CD4-positive, alpha-beta T cell (primary cell): ENCODE results near the gene TRAPPC14. TPM values are rescaled to one million over a fixed set of nuclear protein-coding genes. Genes with fewer than 3 reads are reported as not detected.

Experiments used
- ATAC-seq: fragments of 200-7000 bp; cut with Tn5 transposase; one replicate; pipeline ENCODE4 v1.10.0; 2022; ENCODE audit warnings: mild to moderate bottlenecking; ENCODE audit not compliant: poor library complexity
- CTCF ChIA-PET: fragments of 350-600 bp; sonication (Branson Sonifier 250); formaldehyde crosslinking; loops from one replicate; lab custom pipeline; 2021; ENCODE audit warnings: antibody characterized with exemption, inconsistent platforms; lab: Charles Lee
- POLR2A ChIA-PET: fragments of 350-600 bp; sonication (Branson Sonifier 250); formaldehyde crosslinking; loops from one replicate; lab custom pipeline; 2021; ENCODE audit warnings: antibody characterized with exemption, inconsistent platforms; lab: Charles Lee
- DNase-seq, 14 experiments: peaks; one replicate each; pipeline ENCODE4 v3.0.0-alpha.2; 2013 to 2020; ENCODE audit warnings: mixed read lengths in 2 of 14
- H3K27ac ChIP-seq, 2 donors: one replicate each; pipeline versions ENCODE4 v1.5.1 to v1.7.0; 2013; ENCODE audit warnings: low read length in 2 of 2, low read depth in 1 of 2, mild to moderate bottlenecking in 1 of 2
- H3K27me3 ChIP-seq, 2 experiments: 1 replicate in 1 of 2; 2 replicates in 1 of 2; pipeline versions ENCODE4 v1.6.1 to v1.7.0; 2013; ENCODE audit warnings: low read length in 2 of 2, control low read depth in 1 of 2, mild to moderate bottlenecking in 1 of 2, moderate library complexity in 1 of 2; ENCODE audit not compliant: insufficient read depth in 2 of 2, control insufficient read depth in 1 of 2
- H3K36me3 ChIP-seq: one replicate; pipeline ENCODE4 v1.6.1; 2013; ENCODE audit warnings: low read length, control low read depth; ENCODE audit not compliant: insufficient read depth
- H3K4me1 ChIP-seq: one replicate; pipeline ENCODE4 v1.6.1; 2013; ENCODE audit warnings: low read length, control low read depth; ENCODE audit not compliant: insufficient read depth
- H3K4me3 ChIP-seq: one replicate; pipeline ENCODE4 v1.5.1; 2013; ENCODE audit warnings: mild to moderate bottlenecking, low read length, moderate library complexity
- H3K9me3 ChIP-seq, 2 experiments: 1 replicate in 1 of 2; 2 replicates in 1 of 2; pipeline versions ENCODE4 v1.6.1 to v1.7.0; 2013; ENCODE audit warnings: low read length in 2 of 2, mild to moderate bottlenecking in 2 of 2, control low read depth in 1 of 2, moderate library complexity in 1 of 2; ENCODE audit not compliant: control insufficient read depth in 1 of 2, insufficient read depth in 1 of 2
- H3K27ac Mint-ChIP-seq: one replicate; pipeline ENCODE4 v1.8.0; 2020; ENCODE audit warnings: mixed read lengths
- H3K27me3 Mint-ChIP-seq: one replicate; pipeline ENCODE4 v1.8.0; 2021; ENCODE audit warnings: mixed read lengths
- H3K36me3 Mint-ChIP-seq: one replicate; pipeline ENCODE4 v1.8.0; 2021; ENCODE audit warnings: low read depth, mixed read lengths
- H3K4me1 Mint-ChIP-seq: one replicate; pipeline ENCODE4 v1.8.0; 2021; ENCODE audit warnings: low read depth, mixed read lengths
- H3K4me3 Mint-ChIP-seq: one replicate; pipeline ENCODE4 v1.8.0; 2020; ENCODE audit warnings: mild to moderate bottlenecking, mixed read lengths
- H3K9me3 Mint-ChIP-seq: one replicate; pipeline ENCODE4 v1.8.0; 2020; ENCODE audit warnings: mixed read lengths
- intact Hi-C, 2 experiments: fragments of 100-400 bp; cut with DNase I in 1 of 2; cut with micrococcal nuclease in 1 of 2; formaldehyde crosslinking; loops; one replicate each; pipeline versions ENCODE4 v1.15.1 to v1.9.0; 2023 to 2025; cut with DNase I, micrococcal nuclease
- total RNA-seq, 174 experiments: library from RNA in 2 of 174; stranded (reverse) in 2 of 174; gene quantifications; one replicate each; pipeline ENCODE4 v1.2.3 and lab custom pipeline; 2021 to 2026
- TF ChIP-seq, protein P1 (sequence below): fragments of 200-600 bp; IDR thresholded peaks from one replicate; pipeline ENCODE4 v1.8.0; 2022; ENCODE audit warnings: antibody characterized with exemption, mild to moderate bottlenecking

The TRAPPC14 gene
- total RNA-seq, 2 experiments from 2014 or later: 37.9 to 42.6 TPM

DNA sequence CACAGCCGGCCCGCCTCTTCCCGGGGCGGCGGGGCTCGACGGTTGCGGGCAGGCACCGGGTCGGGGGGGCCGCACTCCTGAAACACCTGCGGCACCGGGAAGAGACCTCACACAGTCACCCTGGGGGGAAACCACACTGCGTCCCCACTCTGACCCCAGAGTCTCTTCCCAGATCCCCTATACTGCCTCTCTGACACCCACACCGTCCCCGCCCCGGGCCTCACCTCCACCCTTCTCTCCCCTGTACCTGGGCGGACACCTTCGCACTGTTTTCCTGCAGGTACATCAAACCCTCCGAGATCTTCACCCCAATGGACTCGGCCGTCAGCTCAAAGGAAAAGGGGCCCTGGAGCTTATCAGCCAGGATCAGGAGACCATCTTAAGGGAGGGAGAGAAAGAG is 13.3 kb upstream of the TRAPPC14 start:
- H3K4me1 ChIP-seq: peaks cover 64% of the 10 kb centered on the region
- no peaks in the 10 kb centered on the region for H3K36me3 Mint-ChIP-seq
- H3K27me3 ChIP-seq: peaks cover 0 to 3% of the 10 kb centered on the region in 2 experiments
- peak overlapping the region; percentile 36 for H3K4me3 ChIP-seq
- ChIA-PET CTCF (interaction anchor here (0.6 to 1.3 kb wide), 2 partner anchors 9 to 18 kb away, joined by 3 to 4 read pairs; no protein-coding TSS in a partner anchor), POLR2A (interaction anchor here (0.9 to 3.5 kb wide), 6 partner anchors 9 to 71 kb away, joined by 3 to 14 read pairs (median 6); partner anchors contain the start of genes AP4M1, LAMTOR4 and MCM7)
- no peaks in the 10 kb centered on the region for H3K27me3 Mint-ChIP-seq
- H3K9me3 Mint-ChIP-seq: no peaks in the 10 kb centered on the region
- H3K27ac ChIP-seq: no peak overlapping the region
- H3K9me3 ChIP-seq: no peaks in the 10 kb centered on the region
- peaks cover 62% of the 10 kb centered on the region for H3K4me1 Mint-ChIP-seq
- intact Hi-C loops: loop anchor here in 1 of 2 experiments (1.0 kb wide), 1 partner anchor 37 kb away; no protein-coding TSS in a partner anchor
- ATAC-seq (no peak), DNase-seq (peak in 2 of 14 experiments; percentile 37)
- TF ChIP-seq, protein P1, sequence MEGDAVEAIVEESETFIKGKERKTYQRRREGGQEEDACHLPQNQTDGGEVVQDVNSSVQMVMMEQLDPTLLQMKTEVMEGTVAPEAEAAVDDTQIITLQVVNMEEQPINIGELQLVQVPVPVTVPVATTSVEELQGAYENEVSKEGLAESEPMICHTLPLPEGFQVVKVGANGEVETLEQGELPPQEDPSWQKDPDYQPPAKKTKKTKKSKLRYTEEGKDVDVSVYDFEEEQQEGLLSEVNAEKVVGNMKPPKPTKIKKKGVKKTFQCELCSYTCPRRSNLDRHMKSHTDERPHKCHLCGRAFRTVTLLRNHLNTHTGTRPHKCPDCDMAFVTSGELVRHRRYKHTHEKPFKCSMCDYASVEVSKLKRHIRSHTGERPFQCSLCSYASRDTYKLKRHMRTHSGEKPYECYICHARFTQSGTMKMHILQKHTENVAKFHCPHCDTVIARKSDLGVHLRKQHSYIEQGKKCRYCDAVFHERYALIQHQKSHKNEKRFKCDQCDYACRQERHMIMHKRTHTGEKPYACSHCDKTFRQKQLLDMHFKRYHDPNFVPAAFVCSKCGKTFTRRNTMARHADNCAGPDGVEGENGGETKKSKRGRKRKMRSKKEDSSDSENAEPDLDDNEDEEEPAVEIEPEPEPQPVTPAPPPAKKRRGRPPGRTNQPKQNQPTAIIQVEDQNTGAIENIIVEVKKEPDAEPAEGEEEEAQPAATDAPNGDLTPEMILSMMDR: no peak
- no peaks in the 10 kb centered on the region for H3K36me3 ChIP-seq
- H3K27ac Mint-ChIP-seq: peak overlapping the region; percentile 66
- peak overlapping the region; percentile 85 for H3K4me3 Mint-ChIP-seq

DNA sequence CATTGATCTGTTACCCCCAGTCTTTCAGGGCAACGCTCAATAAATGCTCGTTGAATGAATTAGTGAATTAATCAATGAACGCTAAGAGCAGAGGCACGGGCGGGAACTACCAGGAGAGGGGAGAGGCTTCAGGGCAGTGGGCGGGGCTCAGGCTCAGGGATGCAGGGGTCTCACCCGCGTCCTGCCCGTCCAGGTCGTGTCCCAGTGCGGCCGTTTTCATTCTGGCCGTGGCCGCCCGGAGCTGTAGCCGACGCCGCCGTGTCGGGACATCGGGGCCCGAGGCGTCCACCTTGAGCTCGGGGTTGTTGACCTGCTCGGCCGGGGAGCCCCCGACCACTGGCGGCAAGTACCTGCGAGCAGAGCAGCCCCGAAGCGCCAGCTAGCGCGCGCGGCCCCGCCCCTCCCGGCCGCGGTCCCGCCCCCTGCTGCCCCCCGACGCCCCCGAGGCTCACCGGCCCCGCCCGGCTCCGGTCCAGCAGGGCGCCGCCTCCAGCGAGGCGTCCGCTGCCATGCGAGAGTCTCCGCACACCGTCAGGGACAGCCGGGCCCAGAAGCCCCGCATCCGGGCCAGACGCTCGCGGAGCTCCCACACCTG is 12.7 kb upstream of the TRAPPC14 start:
- peak overlapping the region; percentile 91 for H3K27ac Mint-ChIP-seq
- H3K27me3 Mint-ChIP-seq: no peaks in the 10 kb centered on the region
- POLR2A ChIA-PET: interaction anchor here (0.6 to 3.5 kb wide), 8 partner anchors 8 to 70 kb away, joined by 3 to 14 read pairs (median 4); partner anchors contain the start of genes AP4M1, LAMTOR4 and MCM7
- CTCF ChIA-PET: interaction anchor here (0.6 to 1.3 kb wide), 3 partner anchors 8 to 38 kb away, joined by 3 to 4 read pairs (median 4); no protein-coding TSS in a partner anchor
- Histone ChIP-seq H3K4me3 (peak overlapping the region; percentile 52), H3K4me1 (peaks cover 65% of the 10 kb centered on the region), H3K27ac (peak overlapping the region in 1 of 2 donors; percentile 50), H3K36me3 (no peaks in the 10 kb centered on the region), H3K27me3 (peaks cover 0 to 3% of the 10 kb centered on the region in 2 experiments), H3K9me3 (peaks cover 0 to 3% of the 10 kb centered on the region in 2 experiments)
- ATAC-seq (peak; percentile 22), DNase-seq (peak in 6 of 14 experiments; percentile 25 to 69 (median 56))
- intact Hi-C loops: loop anchor here in 1 of 2 experiments (1.0 kb wide), 1 partner anchor 36 kb away; no protein-coding TSS in a partner anchor
- H3K4me3 Mint-ChIP-seq: peak overlapping the region; percentile 85
- no peaks in the 10 kb centered on the region for H3K9me3 Mint-ChIP-seq
- TF ChIP-seq, protein P1: no peak
- no peaks in the 10 kb centered on the region for H3K36me3 Mint-ChIP-seq
- H3K4me1 Mint-ChIP-seq: peaks cover 62% of the 10 kb centered on the region

DNA sequence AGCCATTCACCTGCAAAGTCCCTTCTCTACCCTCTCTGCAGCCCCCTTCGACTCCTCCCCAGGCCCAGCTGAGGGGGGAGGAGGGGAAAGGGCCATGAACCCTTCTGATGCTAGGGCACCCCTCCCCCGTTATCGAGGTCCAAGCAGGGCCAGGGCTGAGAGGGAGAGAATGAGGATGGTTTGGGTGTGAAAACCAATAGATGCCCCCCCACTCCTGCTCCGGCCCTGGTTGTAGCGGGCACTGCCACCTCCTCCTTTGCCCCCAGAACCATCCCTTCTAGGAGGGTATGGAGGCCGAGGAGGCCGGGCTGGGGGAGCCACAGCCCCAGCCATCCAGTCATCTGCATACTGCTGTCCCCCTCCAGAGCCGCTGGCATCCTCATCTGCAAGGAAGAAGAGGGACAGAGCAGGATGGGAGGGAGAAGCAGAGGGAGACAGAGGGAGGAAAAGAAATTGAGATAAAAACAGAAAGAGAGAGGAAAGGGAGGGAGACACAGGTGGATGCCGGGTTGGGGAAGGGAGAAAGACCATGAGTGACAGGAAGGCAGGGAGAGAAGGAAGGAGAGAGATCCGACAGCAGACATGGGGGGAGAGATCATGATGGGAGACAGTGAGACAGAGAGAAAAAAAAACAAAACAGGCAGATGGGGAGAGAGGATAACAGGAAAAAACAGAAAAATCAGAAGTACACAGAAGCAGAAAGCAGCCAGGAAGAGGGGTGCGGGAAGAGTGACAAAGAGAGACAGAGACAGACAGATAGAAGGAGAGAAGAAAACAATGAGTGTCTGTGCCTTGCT is 11.8 kb upstream of the TRAPPC14 start:
- peaks cover 67% of the 10 kb centered on the region for H3K4me1 ChIP-seq
- peaks cover 0 to 3% of the 10 kb centered on the region in 2 experiments for H3K9me3 ChIP-seq
- Mint-ChIP-seq H3K9me3 (no peaks in the 10 kb centered on the region), H3K36me3 (no peaks in the 10 kb centered on the region), H3K4me1 (peaks cover 68% of the 10 kb centered on the region), H3K27me3 (no peaks in the 10 kb centered on the region), H3K4me3 (peak overlapping the region; percentile 91), H3K27ac (peak overlapping the region; percentile 91)
- DNase-seq (peak in 1 of 14 experiments; percentile 28), ATAC-seq (no peak)
- TF ChIP-seq, protein P1: no peak
- intact Hi-C loops: no loop called here
- H3K36me3 ChIP-seq: no peaks in the 10 kb centered on the region
- ChIA-PET POLR2A (interaction anchor here (0.5 to 8.3 kb wide), 6 partner anchors 9 to 21 kb away, joined by 3 to 109 read pairs (median 4); partner anchors contain the start of genes GPC2, LAMTOR4 and STAG3), CTCF (interaction anchor here (1.3 kb wide), 1 partner anchor 37 kb away, joined by 4 read pairs; no protein-coding TSS in a partner anchor)
- H3K27ac ChIP-seq: peak overlapping the region in 1 of 2 donors; percentile 33
- peaks cover 0 to 3% of the 10 kb centered on the region in 2 experiments for H3K27me3 ChIP-seq
- H3K4me3 ChIP-seq: peak overlapping the region; percentile 52
